Naive thymus-derived CD4-positive, alpha-beta T cell (primary cell): ENCODE measurements around the gene MUSTN1. TPM values are rescaled to one million over a fixed set of nuclear protein-coding genes. Genes with fewer than 3 reads are reported as not detected.

Experiments used
- microRNA-seq: library from miRNA; unstranded; fragments of <30 nt; microRNA quantifications from one replicate; pipeline ENCODE4 v1.2.0, GENCODE V29; 2022; ENCODE audit warnings: borderline microRNAs expressed
- polyA plus RNA-seq, 2 donors: library from polyadenylated mRNA; unstranded; fragments of 300-500 nt; fragmentation: Illumina TruSeq; gene quantifications; one replicate each; pipeline ENCODE4 v1.2.3, GENCODE V29; 2021
- total RNA-seq, 6 experiments: library from RNA in 5 of 6; stranded (reverse) in 5 of 6; gene quantifications; 1 replicate in 5 of 6; 2 replicates in 1 of 6; pipeline ENCODE4 v1.2.3 and lab custom pipeline; 2021 to 2026

MUSTN1 gene
- total and polyA plus RNA-seq, 7 experiments from 2014 or later: 0.76 to 10.0 (median 2.6) TPM; not detected in 2

Small RNA genes within 50 kb of the gene (microRNA-seq; reads per million reads assigned to microRNA genes)
- not detected for gene MIR8064

Other genes with a start within 250 kb of the MUSTN1 start
- gene PBRM1, start 149.1 kb downstream of the MUSTN1 start, total RNA-seq: 10 to 100 TPM; 58.4 to 83.8 (median 74.2) TPM
- 100 to 1,000 TPM in 1 of 2 donors, 10 to 100 TPM in 1; 94.0 to 109 TPM for gene PBRM1, start 149.1 kb downstream of the MUSTN1 start, polyA plus RNA-seq
- gene GNL3, start 149.0 kb downstream of the MUSTN1 start, total RNA-seq: 100 to 1,000 TPM in 2 of 5 experiments, 10 to 100 TPM in 3; 87.9 to 116 (median 97.2) TPM
- gene GNL3, start 149.0 kb downstream of the MUSTN1 start, polyA plus RNA-seq: 10 to 100 TPM; 60.0 to 84.2 TPM
- gene GLT8D1, start 129.2 kb downstream of the MUSTN1 start, total RNA-seq: 10 to 100 TPM; 18.9 to 47.7 (median 45.2) TPM
- gene GLT8D1, start 129.2 kb downstream of the MUSTN1 start, polyA plus RNA-seq: 10 to 100 TPM; 62.5 to 80.9 TPM
- 10 to 100 TPM; 55.0 to 95.3 (median 78.2) TPM for gene SPCS1, start 128.9 kb downstream of the MUSTN1 start, total RNA-seq
- 100 to 1,000 TPM; 339 to 379 TPM for gene SPCS1, start 128.9 kb downstream of the MUSTN1 start, polyA plus RNA-seq
- gene NEK4, start 64.1 kb downstream of the MUSTN1 start, total RNA-seq: 10 to 100 TPM; 14.4 to 28.4 (median 21.1) TPM
- gene NEK4, start 64.1 kb downstream of the MUSTN1 start, polyA plus RNA-seq: 10 to 100 TPM in 1 of 2 donors, 1 to 10 TPM in 1; 9.0 to 13.0 TPM
- gene ITIH1, start 57.4 kb downstream of the MUSTN1 start, total RNA-seq: not detected
- not detected for gene ITIH1, start 57.4 kb downstream of the MUSTN1 start, polyA plus RNA-seq
- gene ITIH3, start 40.2 kb downstream of the MUSTN1 start, total RNA-seq: not detected
- gene ITIH3, start 40.2 kb downstream of the MUSTN1 start, polyA plus RNA-seq: not detected
- gene ITIH4, start 4.3 kb downstream of the MUSTN1 start, total RNA-seq: 10 to 100 TPM; 13.3 to 37.6 (median 34.1) TPM
- gene ITIH4, start 4.3 kb downstream of the MUSTN1 start, polyA plus RNA-seq: 1 to 10 TPM in 1 of 2 donors, under 1 TPM in 1; 0.08 to 1.1 TPM
- 10 to 100 TPM; 21.1 to 44.9 (median 34.5) TPM for gene STIMATE, start 62.5 kb upstream of the MUSTN1 start, total RNA-seq
- 1 to 10 TPM; 3.0 to 4.7 TPM for gene STIMATE, start 62.5 kb upstream of the MUSTN1 start, polyA plus RNA-seq
- 10 to 100 TPM; 28.4 to 47.1 (median 39.0) TPM for gene SFMBT1, start 211.1 kb upstream of the MUSTN1 start, total RNA-seq
- 10 to 100 TPM in 1 of 2 donors, 1 to 10 TPM in 1; 9.9 to 25.3 TPM for gene SFMBT1, start 211.1 kb upstream of the MUSTN1 start, polyA plus RNA-seq